Hepatocyte (in vitro differentiated cells): ENCODE measurements around the gene RBPMS2. TPM values are rescaled to one million over a fixed set of nuclear protein-coding genes. Genes with fewer than 3 reads are reported as not detected.

Experiments used
- DNase-seq: peaks from one replicate; pipeline ENCODE4 v3.0.0-alpha.2; 2016; ENCODE audit warnings: low spot score
- H2AFZ ChIP-seq: fragments of 200-600 bp; sonication (generic); 2 replicates; pipeline ENCODE4 v1.6.0; 2016; ENCODE audit warnings: antibody characterized with exemption, mild to moderate bottlenecking
- H3K27ac ChIP-seq: fragments of 200-600 bp; sonication (generic); 2 replicates; pipeline ENCODE4 v1.5.1; 2016; ENCODE audit warnings: mild to moderate bottlenecking
- H3K27me3 ChIP-seq: fragments of 200-600 bp; sonication (generic); 2 replicates; pipeline ENCODE4 v1.6.1; 2016
- H3K36me3 ChIP-seq: fragments of 200-600 bp; sonication (generic); replicated peaks from 2 replicates; pipeline ENCODE4 v1.5.1; 2016; ENCODE audit warnings: low read depth; ENCODE audit not compliant: insufficient read depth
- H3K4me1 ChIP-seq: fragments of 200-600 bp; sonication (generic); 2 replicates; pipeline ENCODE4 v1.5.1; 2016; ENCODE audit warnings: mild to moderate bottlenecking, moderate library complexity; ENCODE audit not compliant: insufficient read depth
- H3K4me2 ChIP-seq: fragments of 200-600 bp; sonication (generic); 2 replicates; pipeline ENCODE4 v1.6.0; 2016
- H3K4me3 ChIP-seq: fragments of 200-600 bp; sonication (generic); 2 replicates; pipeline ENCODE4 v1.5.1; 2016; ENCODE audit warnings: mild to moderate bottlenecking
- H3K79me2 ChIP-seq: fragments of 200-600 bp; sonication (generic); 2 replicates; pipeline ENCODE4 v1.6.0; 2017; ENCODE audit warnings: mild to moderate bottlenecking
- H3K9me2 ChIP-seq: fragments of 200-600 bp; sonication (generic); replicated peaks from 2 replicates; pipeline ENCODE4 v1.6.0; 2017; ENCODE audit warnings: mild to moderate bottlenecking; ENCODE audit not compliant: insufficient read depth
- H3K9me3 ChIP-seq: fragments of 200-600 bp; sonication (generic); 2 replicates; pipeline ENCODE4 v1.5.1; 2016; ENCODE audit warnings: low read depth, mild to moderate bottlenecking
- H4K20me1 ChIP-seq: fragments of 200-600 bp; sonication (generic); 2 replicates; pipeline ENCODE4 v1.6.0; 2016; ENCODE audit warnings: mild to moderate bottlenecking; ENCODE audit not compliant: insufficient read depth, poor library complexity, severe bottlenecking
- EZH2 ChIP-seq: fragments of 200-600 bp; sonication (generic); IDR thresholded peaks from 2 replicates; pipeline ENCODE4 v1.6.1; 2016; ENCODE audit warnings: antibody characterized with exemption, mild to moderate bottlenecking, borderline replicate concordance
- EZH2phosphoT487 ChIP-seq: fragments of 200-600 bp; sonication (generic); IDR thresholded peaks from one replicate; pipeline ENCODE4 v1.6.1; 2018; ENCODE audit warnings: antibody characterized with exemption, mild to moderate bottlenecking, low read depth, moderate library complexity; ENCODE audit not compliant: unreplicated experiment, severe bottlenecking
- WGBS: methylation state at CpG from one replicate; pipeline ENCODE4 v1.1.6; 2016; ENCODE audit warnings: low lambda C conversion rate; ENCODE audit errors: missing lambda C conversion rate; 5-methylcytosine and 5-hydroxymethylcytosine counted together
- polyA plus RNA-seq: library from polyadenylated mRNA; unstranded; fragments of >200 nt; fragmentation: Nextera tagmentation; extraction: Ambion mirVana; gene quantifications from 2 replicates; pipeline ENCODE4 v1.2.1, GENCODE V29; 2016
- total RNA-seq: library from RNA; depleted of rRNA; stranded (reverse); fragments of >200 nt; gene quantifications from 2 replicates; pipeline ENCODE4 v1.2.3, GENCODE V29; 2014
- TF ChIP-seq, protein P1 (sequence below): fragments of 200-600 bp; sonication (generic); IDR thresholded peaks from 2 replicates; pipeline ENCODE4 v1.5.1; 2016; ENCODE audit warnings: antibody characterized with exemption, mild to moderate bottlenecking; ENCODE audit not compliant: poor library complexity

The RBPMS2 gene
- total and polyA plus RNA-seq, 2 experiments from 2014 or later, result 0.27 to 18.0 TPM

DNA sequence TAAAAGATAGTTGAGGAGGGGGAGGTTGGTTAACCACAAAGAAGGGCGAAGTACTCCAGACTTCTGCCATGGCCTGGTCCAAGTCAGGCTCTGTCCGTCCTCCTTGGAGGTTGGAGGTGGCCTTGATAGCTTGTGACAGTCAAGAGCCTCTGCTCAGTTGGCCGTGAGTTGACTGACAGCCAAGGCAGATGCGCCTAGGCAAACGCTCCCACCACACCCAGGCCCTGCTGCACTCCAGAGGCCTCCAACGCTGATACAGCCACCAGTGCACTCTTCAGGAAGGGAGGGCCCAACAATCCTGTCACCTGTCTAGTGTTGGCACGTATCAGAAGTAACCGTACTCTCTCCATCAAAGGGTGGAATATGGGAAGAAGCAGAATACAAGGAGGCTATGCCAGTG, 9.3 kb downstream of the RBPMS2 start:
- 94% methylated on average over 8 of the region's 8 CpGs for WGBS

DNA sequence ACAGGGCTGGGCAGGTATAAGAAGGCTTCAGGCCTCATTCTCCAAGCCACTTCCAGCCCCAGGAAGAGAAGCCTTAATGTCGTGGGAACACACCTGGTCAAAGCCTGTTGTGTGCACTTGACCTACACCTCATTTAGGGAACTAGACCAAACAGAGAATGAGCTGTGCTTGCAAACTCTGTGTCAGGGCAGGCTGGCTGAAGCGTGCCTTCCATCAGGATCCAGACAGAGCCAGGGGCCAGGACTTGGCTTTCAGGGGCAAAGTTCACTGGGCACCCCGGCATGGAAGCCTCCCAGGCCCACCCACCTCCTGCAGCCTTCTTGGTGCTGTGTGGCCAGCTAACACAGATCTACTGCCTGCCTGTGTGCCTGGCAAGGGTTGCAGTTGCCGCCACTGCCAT, 11.5 kb downstream of the RBPMS2 start:
- no peaks in the 10 kb centered on the region for H3K36me3 ChIP-seq
- 59% methylated on average over 4 of the region's 4 CpGs for WGBS
- no peaks in the 10 kb centered on the region for H3K9me3 ChIP-seq
- H3K27ac ChIP-seq, result no peak overlapping the region
- H3K4me1 ChIP-seq, result no peaks in the 10 kb centered on the region
- peaks cover 4% of the 10 kb centered on the region for H3K79me2 ChIP-seq
- H3K4me2 ChIP-seq, result no peak overlapping the region
- DNase-seq, result no peak
- TF ChIP-seq EZH2 (no peak), EZH2phosphoT487 (no peak)
- TF ChIP-seq, protein P1, sequence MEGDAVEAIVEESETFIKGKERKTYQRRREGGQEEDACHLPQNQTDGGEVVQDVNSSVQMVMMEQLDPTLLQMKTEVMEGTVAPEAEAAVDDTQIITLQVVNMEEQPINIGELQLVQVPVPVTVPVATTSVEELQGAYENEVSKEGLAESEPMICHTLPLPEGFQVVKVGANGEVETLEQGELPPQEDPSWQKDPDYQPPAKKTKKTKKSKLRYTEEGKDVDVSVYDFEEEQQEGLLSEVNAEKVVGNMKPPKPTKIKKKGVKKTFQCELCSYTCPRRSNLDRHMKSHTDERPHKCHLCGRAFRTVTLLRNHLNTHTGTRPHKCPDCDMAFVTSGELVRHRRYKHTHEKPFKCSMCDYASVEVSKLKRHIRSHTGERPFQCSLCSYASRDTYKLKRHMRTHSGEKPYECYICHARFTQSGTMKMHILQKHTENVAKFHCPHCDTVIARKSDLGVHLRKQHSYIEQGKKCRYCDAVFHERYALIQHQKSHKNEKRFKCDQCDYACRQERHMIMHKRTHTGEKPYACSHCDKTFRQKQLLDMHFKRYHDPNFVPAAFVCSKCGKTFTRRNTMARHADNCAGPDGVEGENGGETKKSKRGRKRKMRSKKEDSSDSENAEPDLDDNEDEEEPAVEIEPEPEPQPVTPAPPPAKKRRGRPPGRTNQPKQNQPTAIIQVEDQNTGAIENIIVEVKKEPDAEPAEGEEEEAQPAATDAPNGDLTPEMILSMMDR, result no peak
- H4K20me1 ChIP-seq, result no peaks in the 10 kb centered on the region
- H3K9me2 ChIP-seq, result no peaks in the 10 kb centered on the region
- no peak overlapping the region for H3K4me3 ChIP-seq
- H3K27me3 ChIP-seq, result no peaks in the 10 kb centered on the region
- H2AFZ ChIP-seq, result no peak overlapping the region

More for the DNA sequence above, 9.3 kb downstream of the RBPMS2 start:
- no peaks in the 10 kb centered on the region for H3K4me1 ChIP-seq
- peaks cover 6% of the 10 kb centered on the region for H3K79me2 ChIP-seq
- no peak for DNase-seq
- TF ChIP-seq EZH2 (no peak), EZH2phosphoT487 (no peak)
- no peaks in the 10 kb centered on the region for H3K36me3 ChIP-seq
- H3K4me3 ChIP-seq, result no peak overlapping the region
- H3K4me2 ChIP-seq, result no peak overlapping the region
- H3K9me3 ChIP-seq, result no peaks in the 10 kb centered on the region
- no peaks in the 10 kb centered on the region for H3K27me3 ChIP-seq
- no peak overlapping the region for H3K27ac ChIP-seq
- H3K9me2 ChIP-seq, result no peaks in the 10 kb centered on the region
- no peak overlapping the region for H2AFZ ChIP-seq
- no peaks in the 10 kb centered on the region for H4K20me1 ChIP-seq

DNA sequence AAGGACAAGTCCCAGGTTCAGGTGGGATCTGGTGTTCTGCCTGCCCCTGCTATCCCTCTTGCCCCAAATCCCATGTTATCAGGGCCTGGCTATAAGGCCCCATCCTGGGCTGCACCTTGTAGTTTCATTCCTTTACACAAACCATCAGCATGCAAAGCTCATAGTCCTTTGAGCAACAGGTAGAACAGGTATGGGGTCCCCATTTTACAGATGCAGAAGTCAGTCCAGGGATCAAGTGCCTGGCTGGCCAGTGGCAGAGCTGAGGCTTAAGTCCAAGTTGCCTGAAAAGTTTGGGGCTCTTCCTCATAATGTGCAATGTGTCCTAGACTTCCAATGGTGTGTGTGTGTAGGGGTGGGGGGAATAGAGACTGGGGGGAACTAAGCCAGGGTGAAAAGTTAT, 11.9 kb downstream of the RBPMS2 start:
- Histone ChIP-seq H2AFZ (no peak overlapping the region), H3K79me2 (peaks cover 4% of the 10 kb centered on the region), H3K36me3 (no peaks in the 10 kb centered on the region), H3K4me1 (no peaks in the 10 kb centered on the region), H3K9me3 (no peaks in the 10 kb centered on the region), H3K9me2 (no peaks in the 10 kb centered on the region), H3K4me2 (no peak overlapping the region), H3K27ac (no peak overlapping the region), H3K4me3 (no peak overlapping the region), H4K20me1 (no peaks in the 10 kb centered on the region), H3K27me3 (no peaks in the 10 kb centered on the region)
- DNase-seq, result no peak
- TF ChIP-seq EZH2 (no peak), EZH2phosphoT487 (no peak)
- TF ChIP-seq, protein P1, result no peak

- no peaks in the 10 kb centered on the region for H3K27me3 ChIP-seq
- WGBS, result 98% methylated on average over 4 of the region's 8 CpGs
- H2AFZ ChIP-seq, result no peak overlapping the region
- peaks cover 3% of the 10 kb centered on the region for H3K79me2 ChIP-seq
- no peaks in the 10 kb centered on the region for H4K20me1 ChIP-seq
- TF ChIP-seq, protein P1, result no peak
- no peak for TF ChIP-seq EZH2
- TF ChIP-seq EZH2phosphoT487, result no peak
- no peaks in the 10 kb centered on the region for H3K9me3 ChIP-seq
- no peaks in the 10 kb centered on the region for H3K9me2 ChIP-seq
- no peak for DNase-seq
- no peaks in the 10 kb centered on the region for H3K36me3 ChIP-seq
- H3K4me1 ChIP-seq, result no peaks in the 10 kb centered on the region
- no peak overlapping the region for H3K4me3 ChIP-seq
- H3K27ac ChIP-seq, result no peak overlapping the region
- H3K4me2 ChIP-seq, result no peak overlapping the region
Measured at GRCh38 chr15:64763021-64763420, 12.4 kb downstream of the RBPMS2 start.
